ENCODE results near the gene DCTD. TPM values are rescaled to one million over a fixed set of nuclear protein-coding genes. Genes with fewer than 3 reads are reported as not detected.

Gene DCTD
- total RNA-seq, 2 donors from 2014 or later = 81.0 to 125 TPM

DNA sequence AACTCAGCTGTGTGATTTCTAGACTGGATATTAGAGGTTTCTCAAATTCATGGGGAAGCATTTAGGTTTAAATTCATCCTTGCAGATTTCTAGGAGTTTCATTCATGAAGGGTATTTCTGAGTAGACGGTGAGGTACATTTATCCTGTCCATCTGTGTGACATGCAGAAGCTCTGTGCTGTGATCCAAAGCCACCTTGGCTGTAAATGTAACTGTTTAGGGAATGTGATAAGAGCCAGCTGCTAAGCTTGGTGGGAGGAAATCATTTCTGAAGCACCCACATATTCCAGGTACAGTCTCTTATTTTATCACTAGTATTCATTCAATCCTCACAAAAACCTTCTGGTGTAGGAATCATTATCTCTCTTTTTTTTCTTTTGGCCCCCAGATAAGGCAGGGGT lies 8.7 kb upstream of the DCTD start:
- Mint-ChIP-seq H3K4me1 (no peaks in the 10 kb centered on the region), H3K9me3 (no peaks in the 10 kb centered on the region), H3K27ac (no peak overlapping the region), H3K27me3 (peaks cover 4% of the 10 kb centered on the region), H3K4me3 (no peak overlapping the region), H3K36me3 (ENCODE audit: low read depth) (no peaks in the 10 kb centered on the region)
- no peak for ATAC-seq (replicated peaks)

DNA sequence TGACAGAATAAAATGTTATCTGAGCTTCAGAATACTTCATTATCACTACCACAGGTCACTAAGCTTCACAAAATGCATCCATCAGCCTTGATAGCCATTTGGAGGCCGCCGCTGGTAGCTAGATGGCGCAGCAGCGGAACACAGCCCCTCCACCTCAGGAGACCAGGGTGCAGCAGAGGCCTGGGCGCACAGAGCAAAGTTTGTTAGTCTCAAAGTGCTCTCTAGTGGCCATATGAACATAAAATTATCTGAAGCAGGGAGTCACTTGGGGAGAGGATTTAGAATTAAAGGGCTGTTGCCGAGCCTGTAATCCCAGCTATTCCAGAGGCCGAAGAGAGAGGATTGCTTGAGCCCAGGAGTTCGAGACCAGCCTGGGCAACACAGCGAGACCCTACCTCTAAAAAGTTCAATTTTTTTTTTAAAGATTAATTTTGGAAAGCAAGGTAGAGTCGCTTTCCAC lies 8.1 kb upstream of the DCTD start:
- no peak overlapping the region for H3K27ac Mint-ChIP-seq

DNA sequence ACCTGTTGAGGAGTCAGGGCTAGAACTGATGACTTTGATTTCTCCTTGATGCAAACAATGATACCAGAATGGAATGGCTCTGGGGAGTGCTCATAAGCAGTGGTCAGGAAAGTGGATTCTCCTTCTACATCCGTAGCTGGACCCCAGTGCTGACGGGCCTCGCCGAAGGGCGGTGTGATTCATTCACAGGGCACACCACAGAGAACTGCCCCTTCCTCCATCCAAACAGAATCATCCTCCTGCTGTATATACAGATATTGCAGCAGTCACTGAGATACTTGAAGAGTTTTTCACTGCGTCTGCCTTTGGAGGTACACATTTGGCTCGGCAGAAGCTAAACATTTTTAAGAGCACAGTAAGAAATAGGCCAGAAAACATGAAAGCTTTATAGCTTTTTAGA lies 7.3 kb upstream of the DCTD start:
- no peaks in the 10 kb centered on the region for H3K4me1 Mint-ChIP-seq
- H3K27ac Mint-ChIP-seq = no peak overlapping the region
- no peak overlapping the region for H3K4me3 Mint-ChIP-seq
- H3K36me3 Mint-ChIP-seq (ENCODE audit: low read depth) = no peaks in the 10 kb centered on the region
- no peaks in the 10 kb centered on the region for H3K9me3 Mint-ChIP-seq
- peaks cover 4% of the 10 kb centered on the region for H3K27me3 Mint-ChIP-seq
- ATAC-seq (replicated peaks) = no peak

More for the DNA sequence above, 8.1 kb upstream of the DCTD start:
- Mint-ChIP-seq H3K36me3 (ENCODE audit: low read depth) (no peaks in the 10 kb centered on the region), H3K4me1 (no peaks in the 10 kb centered on the region), H3K9me3 (no peaks in the 10 kb centered on the region), H3K27me3 (peaks cover 4% of the 10 kb centered on the region), H3K4me3 (no peak overlapping the region)
- peak; percentile 84 for ATAC-seq (replicated peaks)

DNA sequence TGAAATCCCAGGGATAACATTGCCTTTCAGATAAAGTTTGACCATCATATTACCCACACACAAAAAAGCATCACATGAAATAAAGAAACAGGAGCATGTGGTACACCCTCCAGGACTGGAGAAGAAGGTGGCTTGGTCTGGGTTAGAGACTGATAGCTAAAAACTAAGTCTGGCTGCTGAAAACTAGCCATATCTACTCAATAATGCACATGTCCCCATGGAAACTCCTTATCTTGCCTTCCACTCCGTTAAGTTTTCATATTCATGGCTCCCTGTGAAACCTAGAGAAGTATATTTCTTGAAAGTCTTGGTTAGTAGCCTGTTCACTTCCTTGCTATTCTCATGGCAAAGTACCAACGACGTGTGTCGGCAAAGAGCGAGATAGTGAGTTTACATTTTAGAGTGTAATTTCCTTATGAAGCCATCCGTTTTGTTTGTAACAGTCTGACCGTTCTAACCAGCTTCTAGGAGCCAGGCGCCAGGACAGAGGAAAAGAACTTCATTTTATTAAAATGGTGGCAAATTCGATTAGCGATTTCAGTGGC lies 6.7 kb upstream of the DCTD start:
- no peaks in the 10 kb centered on the region for H3K9me3 Mint-ChIP-seq
- no peak overlapping the region for H3K27ac Mint-ChIP-seq

DNA sequence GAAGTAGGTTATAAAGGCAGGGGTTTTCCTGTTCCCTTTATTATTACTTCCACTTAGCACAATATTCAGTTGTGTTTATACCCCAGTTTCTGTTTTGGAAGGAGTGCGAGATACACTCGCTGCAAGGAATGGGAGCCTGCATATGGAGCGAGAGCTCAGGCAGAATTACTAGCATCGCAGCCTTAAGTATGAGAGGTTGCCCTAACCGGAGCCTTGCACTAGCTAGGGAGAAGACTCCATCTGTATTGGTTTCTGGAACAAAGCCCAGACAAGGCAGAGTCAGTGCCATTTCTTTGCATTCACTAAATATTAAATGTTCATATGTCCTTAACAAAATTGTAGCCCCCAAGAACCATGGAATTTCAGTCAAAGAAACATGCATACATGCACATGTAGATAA lies 6.2 kb upstream of the DCTD start:
- Mint-ChIP-seq H3K4me3 (no peak overlapping the region), H3K4me1 (peaks cover 7% of the 10 kb centered on the region), H3K27ac (no peak overlapping the region), H3K36me3 (ENCODE audit: low read depth) (no peaks in the 10 kb centered on the region), H3K27me3 (peaks cover 4% of the 10 kb centered on the region), H3K9me3 (no peaks in the 10 kb centered on the region)
- no peak for ATAC-seq (replicated peaks)

More for the DNA sequence above, 6.7 kb upstream of the DCTD start:
- Mint-ChIP-seq H3K27me3 (peaks cover 4% of the 10 kb centered on the region), H3K4me3 (no peak overlapping the region), H3K4me1 (peaks cover 3% of the 10 kb centered on the region), H3K36me3 (ENCODE audit: low read depth) (no peaks in the 10 kb centered on the region)
- no peak for ATAC-seq (replicated peaks)

DNA sequence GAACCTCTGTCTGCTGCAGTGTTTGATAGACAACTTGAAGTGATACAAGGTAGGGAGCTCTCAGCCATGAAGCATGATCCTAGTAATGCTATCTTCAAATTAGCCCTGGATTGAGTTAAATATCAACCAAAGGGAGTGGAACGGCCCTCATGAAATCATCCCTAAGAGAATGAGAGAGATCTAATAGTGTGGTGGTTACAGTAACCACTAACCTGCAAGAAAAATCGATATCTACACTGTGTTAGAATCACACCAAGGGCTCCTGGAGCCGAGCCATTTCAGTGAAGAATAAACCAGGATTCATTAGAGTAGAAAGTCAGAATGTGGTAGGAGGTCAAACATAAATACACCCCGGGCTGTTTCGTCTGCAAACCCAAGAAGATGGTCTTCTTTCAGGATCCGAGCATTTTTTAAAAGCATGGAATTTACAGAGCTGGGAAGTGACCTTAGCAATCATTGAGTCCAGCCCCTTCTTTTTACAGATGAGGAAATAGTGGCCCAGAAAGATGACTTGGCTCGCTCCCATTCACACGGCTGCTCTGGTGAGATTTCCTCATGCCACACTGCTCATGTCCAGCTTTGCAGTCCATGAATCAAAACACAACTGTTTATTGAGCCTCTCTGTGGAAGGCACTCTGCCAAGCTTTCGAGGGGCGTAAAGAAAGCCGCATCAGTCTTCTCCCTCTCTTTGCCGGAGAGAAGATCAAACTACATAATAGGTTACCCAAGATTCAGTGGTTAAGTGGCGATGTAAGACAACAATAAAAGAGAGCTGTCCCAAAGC lies 5.5 kb upstream of the DCTD start:
- H3K27me3 Mint-ChIP-seq = peaks cover 4% of the 10 kb centered on the region
- no peak overlapping the region for H3K4me3 Mint-ChIP-seq
- no peaks in the 10 kb centered on the region for H3K36me3 Mint-ChIP-seq (ENCODE audit: low read depth)
- H3K9me3 Mint-ChIP-seq = no peaks in the 10 kb centered on the region
- no peak for ATAC-seq (replicated peaks)
- H3K4me1 Mint-ChIP-seq = peaks cover 7% of the 10 kb centered on the region
- no peak overlapping the region for H3K27ac Mint-ChIP-seq

DNA sequence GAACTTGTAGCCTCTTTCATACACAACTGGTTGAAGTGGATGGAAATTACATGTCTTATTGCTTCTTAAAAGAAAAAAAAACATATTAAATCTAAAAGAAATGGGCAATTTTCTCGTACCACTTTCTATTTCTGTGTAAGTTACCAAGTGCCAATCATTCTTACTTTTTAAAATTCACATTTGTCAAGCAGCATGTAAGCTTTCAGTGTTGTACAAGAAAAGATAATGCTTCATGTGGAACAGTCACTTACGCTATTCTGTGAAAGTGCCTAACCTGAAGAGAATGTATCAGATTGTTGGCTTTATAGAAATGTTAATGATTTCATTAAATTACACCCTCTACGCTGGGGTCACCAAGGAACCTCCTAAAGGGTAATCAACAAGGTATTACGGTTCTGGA lies 4.4 kb upstream of the DCTD start:
- no peak for ATAC-seq (replicated peaks)
- Mint-ChIP-seq H3K4me3 (no peak overlapping the region), H3K36me3 (ENCODE audit: low read depth) (no peaks in the 10 kb centered on the region), H3K27ac (no peak overlapping the region), H3K4me1 (peaks cover 7% of the 10 kb centered on the region), H3K9me3 (no peaks in the 10 kb centered on the region), H3K27me3 (peaks cover 4% of the 10 kb centered on the region)

DNA sequence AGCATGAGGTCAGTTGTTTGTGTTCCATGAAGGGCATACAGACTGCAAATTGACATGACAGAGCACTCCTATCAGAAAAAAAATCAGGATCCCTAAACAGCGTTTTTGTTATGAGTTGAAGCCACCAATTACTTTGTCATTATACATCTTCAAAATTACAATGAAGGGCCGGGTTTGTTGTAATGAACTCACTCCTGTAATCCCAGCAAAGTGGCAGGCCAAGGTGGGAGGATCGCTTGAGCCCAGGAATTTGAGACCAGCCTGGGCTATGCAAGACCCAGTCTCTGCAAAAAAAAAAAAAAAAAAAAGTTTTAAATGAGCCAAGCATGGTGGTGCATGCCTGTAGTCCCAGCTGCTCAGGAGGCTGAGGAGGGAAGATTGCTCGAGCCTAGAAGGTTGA lies 3.5 kb upstream of the DCTD start:
- Mint-ChIP-seq H3K4me1 (peaks cover 14% of the 10 kb centered on the region), H3K27me3 (peaks cover 4% of the 10 kb centered on the region), H3K9me3 (no peaks in the 10 kb centered on the region), H3K27ac (no peak overlapping the region), H3K4me3 (no peak overlapping the region), H3K36me3 (ENCODE audit: low read depth) (peaks cover 6% of the 10 kb centered on the region)
- ATAC-seq (replicated peaks) = no peak

DNA sequence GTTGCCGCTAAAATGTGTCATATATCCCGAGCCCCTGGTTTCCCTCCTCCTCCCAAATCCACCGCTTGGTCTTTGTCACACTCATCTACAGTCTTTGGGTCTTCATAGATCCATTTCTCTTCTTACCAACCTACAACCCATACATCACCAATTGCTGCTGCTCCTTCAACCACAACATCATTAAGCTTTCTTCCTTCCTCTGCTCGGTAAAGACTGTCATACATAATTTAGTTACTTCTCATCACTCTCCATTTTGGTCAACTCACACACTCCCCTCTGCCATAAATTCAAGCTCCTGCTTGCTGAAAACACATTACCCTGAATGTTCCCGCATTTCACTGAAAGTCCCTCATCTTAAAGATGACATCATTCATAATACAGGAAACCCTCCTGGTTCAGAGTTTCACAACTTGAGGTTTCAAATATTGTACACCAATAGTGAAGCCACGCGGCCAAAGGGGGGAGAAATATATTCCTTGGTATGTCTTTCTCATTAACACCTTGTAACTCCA lies 1.7 kb upstream of the DCTD start:
- H3K27me3 Mint-ChIP-seq = peaks cover 4% of the 10 kb centered on the region
- H3K36me3 Mint-ChIP-seq (ENCODE audit: low read depth) = peaks cover 24% of the 10 kb centered on the region
- ATAC-seq (replicated peaks) = peak; percentile 62
- no peaks in the 10 kb centered on the region for H3K9me3 Mint-ChIP-seq
- peak overlapping the region; percentile 60 for H3K4me3 Mint-ChIP-seq
- H3K4me1 Mint-ChIP-seq = peaks cover 15% of the 10 kb centered on the region
- peak overlapping the region; percentile 69 for H3K27ac Mint-ChIP-seq

DNA sequence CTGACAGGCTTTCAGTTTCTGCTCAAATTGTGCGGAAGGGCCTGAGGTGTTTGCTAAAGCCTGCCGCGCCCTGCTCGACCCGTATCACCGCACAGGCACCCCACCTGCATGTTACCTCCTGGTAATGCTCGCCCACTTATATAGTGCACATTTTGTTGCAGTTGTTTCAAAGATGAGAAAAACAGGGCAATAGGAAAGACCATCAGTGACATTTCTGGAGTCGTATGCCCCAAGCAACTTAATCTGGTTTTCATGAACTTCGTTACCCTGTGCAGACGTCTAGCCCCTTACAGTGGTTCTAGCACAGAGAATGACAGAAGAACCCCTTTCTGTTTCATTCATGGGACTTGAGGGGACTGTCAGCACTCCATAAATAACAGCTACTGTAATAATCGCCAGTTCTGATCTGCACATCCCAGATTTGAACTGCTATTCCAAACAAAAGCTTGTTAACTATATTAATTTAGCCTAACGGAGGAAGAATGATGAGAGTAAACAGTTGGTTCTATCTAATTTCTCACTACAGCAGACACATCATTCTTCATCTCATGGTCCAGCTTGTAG lies 940 bp upstream of the DCTD start:
- ATAC-seq (replicated peaks) = no peak
- H3K36me3 Mint-ChIP-seq (ENCODE audit: low read depth) = peaks cover 32% of the 10 kb centered on the region
- peaks cover 18% of the 10 kb centered on the region for H3K4me1 Mint-ChIP-seq
- H3K27me3 Mint-ChIP-seq = peaks cover 4% of the 10 kb centered on the region
- no peaks in the 10 kb centered on the region for H3K9me3 Mint-ChIP-seq
- H3K27ac Mint-ChIP-seq = peak overlapping the region; percentile 69
- H3K4me3 Mint-ChIP-seq = peak overlapping the region; percentile 60

DNA sequence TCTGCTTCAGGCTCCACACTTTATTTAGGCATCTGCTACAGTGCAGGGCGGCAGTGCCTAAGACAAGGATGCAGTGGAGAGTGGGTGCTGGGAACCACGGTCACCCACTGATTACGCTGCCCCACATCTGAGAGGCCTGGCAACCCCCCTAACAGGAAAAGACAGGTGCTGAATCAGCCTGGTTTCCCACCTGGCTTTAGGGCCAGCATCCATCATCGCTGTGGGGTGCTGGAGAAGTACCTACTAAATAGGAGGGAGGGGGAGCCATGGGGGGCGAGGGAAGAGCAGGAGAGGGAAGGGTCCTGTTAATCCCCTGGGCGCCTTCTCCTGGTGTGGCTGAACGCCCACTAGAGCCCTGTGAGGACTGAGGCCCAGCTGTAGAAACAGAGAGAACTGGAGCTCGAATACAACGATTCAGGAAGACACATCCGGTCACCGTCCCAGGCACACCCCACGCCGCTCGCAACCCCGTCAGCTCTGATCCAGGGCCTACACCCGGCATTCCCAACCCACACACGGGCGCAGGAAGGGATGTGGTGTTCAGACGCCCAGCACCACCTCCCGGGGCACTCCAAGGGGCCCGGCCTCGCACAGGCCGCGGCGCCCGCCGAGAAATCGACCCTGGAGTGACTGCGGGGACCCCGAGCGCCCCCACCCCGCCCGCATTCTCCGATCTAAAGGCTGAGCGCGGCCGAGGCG lies 554 bp downstream of the DCTD start:
- no peaks in the 10 kb centered on the region for H3K27me3 Mint-ChIP-seq
- no peaks in the 10 kb centered on the region for H3K9me3 Mint-ChIP-seq
- H3K4me3 Mint-ChIP-seq = peak overlapping the region; percentile 86
- ATAC-seq (replicated peaks) = peak; percentile 21
- H3K27ac Mint-ChIP-seq = peak overlapping the region; percentile 88
- H3K4me1 Mint-ChIP-seq = peaks cover 28% of the 10 kb centered on the region
- peaks cover 46% of the 10 kb centered on the region for H3K36me3 Mint-ChIP-seq (ENCODE audit: low read depth)

DNA sequence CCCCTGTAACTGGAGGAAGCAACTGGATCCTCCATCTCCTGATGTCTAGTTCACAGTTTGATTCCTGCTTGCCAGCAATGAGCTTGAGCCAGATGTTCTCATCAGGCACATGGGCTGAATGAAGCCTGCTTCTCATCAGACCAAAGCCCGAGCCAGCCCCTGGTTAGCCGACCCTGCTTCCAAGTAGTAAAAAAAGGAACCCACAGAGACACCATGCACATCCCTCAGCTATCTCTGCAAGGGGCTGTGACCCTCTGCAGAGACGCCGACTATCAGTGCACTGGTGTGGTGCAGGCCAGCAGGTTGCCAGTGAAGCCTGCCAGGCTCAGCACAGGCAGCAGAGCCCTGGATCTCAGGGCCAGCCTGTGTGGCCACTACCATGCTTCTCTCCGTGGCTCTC lies 2.8 kb downstream of the DCTD start:
- peaks cover 69% of the 10 kb centered on the region for H3K36me3 Mint-ChIP-seq (ENCODE audit: low read depth)
- peaks cover 28% of the 10 kb centered on the region for H3K4me1 Mint-ChIP-seq
- no peaks in the 10 kb centered on the region for H3K27me3 Mint-ChIP-seq
- no peaks in the 10 kb centered on the region for H3K9me3 Mint-ChIP-seq
- H3K27ac Mint-ChIP-seq = no peak overlapping the region
- no peak overlapping the region for H3K4me3 Mint-ChIP-seq
- no peak for ATAC-seq (replicated peaks)

DNA sequence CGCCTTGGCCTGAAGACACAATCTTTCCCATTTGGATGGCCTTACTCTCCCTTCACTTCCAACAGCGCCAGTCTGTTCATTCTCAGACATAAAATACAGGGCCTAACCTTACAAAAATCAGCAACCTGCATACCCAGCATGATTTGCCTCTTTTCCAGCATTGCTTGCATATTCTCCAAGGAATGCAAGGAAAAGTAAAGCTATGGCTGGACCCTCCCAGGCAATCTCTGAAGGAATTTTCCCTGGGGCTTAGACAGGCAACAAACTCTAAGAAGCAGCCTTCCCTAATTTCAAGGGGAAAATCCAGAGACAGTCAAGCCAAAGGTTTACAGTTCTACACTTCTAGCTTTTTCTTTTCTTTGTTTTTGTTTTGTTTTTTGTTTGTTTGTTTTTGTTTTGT lies 3.6 kb downstream of the DCTD start:
- no peak for ATAC-seq (replicated peaks)
- peak overlapping the region; percentile 0 for H3K4me3 Mint-ChIP-seq
- H3K27me3 Mint-ChIP-seq = no peaks in the 10 kb centered on the region
- H3K27ac Mint-ChIP-seq = peak overlapping the region; percentile 0
- no peaks in the 10 kb centered on the region for H3K9me3 Mint-ChIP-seq
- H3K4me1 Mint-ChIP-seq = peaks cover 22% of the 10 kb centered on the region
- peaks cover 77% of the 10 kb centered on the region for H3K36me3 Mint-ChIP-seq (ENCODE audit: low read depth)

DNA sequence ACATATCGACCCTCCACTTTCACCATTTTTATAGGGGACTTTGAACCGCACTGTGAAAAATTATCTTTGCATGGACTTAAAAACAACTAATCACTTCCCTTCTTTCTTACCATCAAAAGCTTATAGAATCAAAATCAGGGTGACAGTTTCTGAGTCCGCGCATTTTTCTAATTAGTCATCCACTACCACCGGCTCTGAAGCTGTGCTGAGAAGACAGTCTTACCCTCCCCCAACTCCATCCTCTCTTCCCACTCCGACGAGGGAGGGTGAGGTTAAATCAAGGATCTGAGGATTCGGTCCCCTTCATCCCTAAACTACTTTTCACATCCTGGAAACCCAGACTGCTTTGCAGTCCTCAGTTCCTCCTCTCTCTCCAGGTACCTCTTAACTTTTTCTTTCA lies 4.2 kb downstream of the DCTD start:
- H3K27me3 Mint-ChIP-seq = no peaks in the 10 kb centered on the region
- H3K4me1 Mint-ChIP-seq = peaks cover 21% of the 10 kb centered on the region
- H3K4me3 Mint-ChIP-seq = peak overlapping the region; percentile 0
- no peaks in the 10 kb centered on the region for H3K9me3 Mint-ChIP-seq
- H3K27ac Mint-ChIP-seq = peak overlapping the region; percentile 0
- peaks cover 82% of the 10 kb centered on the region for H3K36me3 Mint-ChIP-seq (ENCODE audit: low read depth)
- no peak for ATAC-seq (replicated peaks)

Data from activated T-helper 17 cell treated with anti-CD3 and anti-CD28 coated beads, Interleukin-2, amount 50 U/mL, for 72 hours (primary cell).